ENCODE results near the gene PPP1R7.

The PPP1R7 gene

DNA sequence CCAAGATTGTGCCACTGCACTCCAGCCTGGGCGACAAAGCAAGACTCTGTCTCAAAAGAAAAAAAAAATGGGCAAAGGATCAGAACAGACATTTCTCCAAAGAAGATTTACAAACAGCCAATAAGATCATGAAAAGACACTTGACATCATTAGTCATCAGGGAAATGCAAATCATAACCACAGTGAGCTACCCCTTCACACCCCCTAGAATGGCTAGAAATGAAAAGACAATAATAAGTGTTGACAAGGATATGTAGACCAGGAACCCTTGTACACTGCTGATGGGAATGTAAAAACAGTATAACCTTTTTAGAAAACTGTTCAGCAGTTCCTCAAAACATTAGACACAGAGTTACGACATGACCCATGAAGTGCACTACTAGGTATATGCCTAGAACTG lies 29.8 kb upstream of the PPP1R7 start:
- no peak for DNase-seq (ENCODE audit: low read depth, low spot score)

GRCh38 chr2:241121008-241121407 lies 29.3 kb upstream of the PPP1R7 start:
- DNase-seq (ENCODE audit: low read depth, low spot score) = no peak

DNA sequence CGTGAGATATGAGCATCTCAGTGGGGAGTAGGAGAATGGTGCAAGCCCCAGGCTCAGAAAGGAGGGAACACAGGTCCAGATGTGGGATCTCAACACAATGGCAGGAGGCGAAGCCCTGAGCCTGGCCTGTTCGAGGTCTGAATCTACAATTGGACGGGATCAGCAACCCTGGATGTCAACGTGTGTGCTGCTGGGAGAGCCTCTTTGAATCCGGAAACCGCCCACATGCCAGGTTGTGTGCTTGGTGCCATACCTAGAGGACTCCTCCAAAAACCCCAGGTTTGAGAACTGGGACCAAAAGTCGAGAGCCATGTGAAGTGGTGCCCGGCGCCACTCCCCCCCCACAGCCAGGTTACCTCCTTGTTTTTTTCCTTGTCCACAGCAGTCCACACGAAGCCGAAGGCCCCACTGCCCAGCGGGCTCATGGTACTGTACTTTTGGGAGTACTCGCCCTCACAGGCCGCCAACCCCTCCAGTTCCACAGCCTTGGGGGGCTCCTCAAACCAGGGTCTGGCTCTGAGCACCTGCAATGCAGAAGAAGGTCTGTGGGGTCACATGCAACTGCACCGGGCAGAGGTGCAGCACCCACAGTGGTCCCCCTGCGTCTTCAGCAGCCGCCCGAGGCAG lies 27.8 kb upstream of the PPP1R7 start:
- DNase-seq (ENCODE audit: low read depth, low spot score) = no peak

DNA sequence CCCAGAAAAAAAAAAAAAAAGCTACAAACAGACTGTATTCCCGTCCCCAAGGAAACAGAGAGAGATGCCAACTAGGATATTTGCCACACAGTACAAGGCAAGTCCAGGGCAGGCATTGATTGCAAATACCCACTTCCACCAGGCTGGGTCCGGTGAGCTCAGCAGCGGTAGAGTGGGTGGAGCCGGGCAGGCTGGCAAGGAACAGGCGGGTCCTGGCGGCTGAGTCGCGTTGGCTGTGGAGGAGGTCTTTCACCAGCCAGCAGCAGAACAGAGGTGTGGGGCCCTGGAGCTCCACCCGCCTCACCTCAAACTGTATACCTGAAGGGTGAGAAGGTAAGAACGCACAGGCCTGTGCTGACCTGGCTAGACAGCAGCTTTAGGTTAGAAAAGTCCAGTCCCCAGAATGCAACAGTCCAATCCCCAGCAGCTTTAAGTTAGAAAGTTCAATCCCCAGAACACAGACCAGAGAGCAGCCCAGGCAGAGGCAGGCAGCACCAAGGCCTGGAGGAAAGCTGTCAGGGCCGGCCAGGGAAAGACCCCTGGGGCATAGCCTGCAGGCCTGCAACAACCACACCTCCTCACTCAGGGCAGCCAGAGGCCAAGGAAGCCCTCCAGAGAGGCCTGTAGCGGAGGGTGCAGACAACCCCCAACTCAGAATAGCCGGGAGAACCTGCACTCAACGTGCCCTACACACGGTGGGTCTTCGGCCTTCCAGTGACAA lies 26.3 kb upstream of the PPP1R7 start:
- peak; percentile 27 for DNase-seq (ENCODE audit: low read depth, low spot score)

DNA sequence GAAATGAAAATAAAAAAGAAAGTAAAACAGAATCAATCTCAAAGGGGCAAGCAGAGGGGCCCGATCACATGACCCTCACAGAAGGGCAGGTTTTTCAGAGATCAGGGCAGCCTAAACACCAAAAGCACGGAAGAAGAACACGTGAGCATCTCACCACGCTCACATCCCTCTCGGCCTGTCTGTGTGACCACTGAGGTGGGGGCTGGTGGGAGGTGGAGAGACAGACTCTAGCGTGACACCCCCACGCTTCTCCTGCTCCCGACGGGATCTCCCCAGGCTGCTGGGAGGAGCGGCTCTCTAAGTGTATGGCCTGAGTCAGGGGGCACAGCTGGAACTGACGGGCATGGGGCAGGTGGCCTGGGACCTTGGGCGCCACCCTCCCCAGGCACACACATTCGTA lies 24.6 kb upstream of the PPP1R7 start:
- DNase-seq (ENCODE audit: low read depth, low spot score) = no peak

GRCh38 chr2:241126201-241126611 lies 24.1 kb upstream of the PPP1R7 start:
- DNase-seq (ENCODE audit: low read depth, low spot score) = no peak

- no peak for DNase-seq (ENCODE audit: low read depth, low spot score)
Measured at GRCh38 chr2:241126771-241127202, 23.5 kb upstream of the PPP1R7 start.

DNA sequence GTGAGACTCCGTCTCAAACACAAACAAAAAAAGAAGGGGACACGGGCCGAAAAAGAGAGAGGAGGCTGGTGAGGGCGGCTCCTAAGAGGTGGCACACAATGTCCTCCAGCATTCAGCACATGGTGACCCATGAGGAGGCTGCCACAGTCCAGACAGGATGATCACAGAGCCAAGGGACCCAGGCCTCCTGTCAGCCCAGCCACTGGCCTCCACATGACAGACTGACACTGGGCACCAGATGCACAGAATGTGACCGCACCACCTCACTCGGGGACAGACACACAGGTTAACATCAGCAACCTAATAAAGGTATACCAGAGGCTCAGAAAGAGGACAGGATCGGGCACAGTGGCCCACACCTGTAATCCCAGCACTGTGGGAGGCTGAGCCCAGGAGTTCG lies 22.0 kb upstream of the PPP1R7 start:
- no peak for DNase-seq (ENCODE audit: low read depth, low spot score)

DNA sequence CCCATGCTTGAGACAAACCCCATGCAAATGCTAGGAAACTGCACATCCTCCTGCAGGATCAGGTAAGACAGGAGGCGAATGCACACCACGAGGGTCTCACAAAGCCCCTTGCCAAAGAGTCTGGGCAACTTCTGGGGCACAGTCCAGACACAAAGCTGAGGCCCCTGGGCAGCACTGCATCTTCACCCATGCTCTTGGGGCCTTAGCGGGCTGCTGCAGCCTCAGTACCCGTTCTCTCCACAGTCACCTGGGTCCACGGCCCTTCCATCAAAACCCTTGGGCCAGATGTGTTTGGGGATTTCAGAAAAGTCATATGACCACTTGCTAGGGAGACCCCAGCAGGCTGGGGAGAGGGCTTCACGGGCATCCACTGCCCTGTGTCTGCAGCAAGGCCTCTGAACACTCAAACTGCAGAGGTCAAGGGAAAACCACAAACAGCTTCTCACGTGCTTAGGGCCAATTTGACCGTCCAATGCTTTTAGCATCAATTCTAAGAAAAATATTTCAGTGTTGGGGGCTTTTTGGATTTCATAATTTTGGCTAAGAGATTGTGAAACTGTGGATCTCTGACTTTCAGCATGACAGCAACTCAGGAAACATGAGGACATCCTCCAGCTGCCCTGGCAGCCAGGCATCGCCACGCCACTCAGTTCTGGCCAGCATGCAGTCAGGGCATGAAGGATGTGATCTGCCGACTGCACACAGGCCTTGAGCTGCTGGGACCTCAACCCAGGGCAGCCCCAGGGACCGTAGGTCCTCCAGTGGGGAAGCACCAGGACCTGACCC lies 21.0 kb upstream of the PPP1R7 start:
- no peak for DNase-seq (ENCODE audit: low read depth, low spot score)

GRCh38 chr2:241130316-241130715 lies 20.0 kb upstream of the PPP1R7 start:
- no peak for DNase-seq (ENCODE audit: low read depth, low spot score)

DNA sequence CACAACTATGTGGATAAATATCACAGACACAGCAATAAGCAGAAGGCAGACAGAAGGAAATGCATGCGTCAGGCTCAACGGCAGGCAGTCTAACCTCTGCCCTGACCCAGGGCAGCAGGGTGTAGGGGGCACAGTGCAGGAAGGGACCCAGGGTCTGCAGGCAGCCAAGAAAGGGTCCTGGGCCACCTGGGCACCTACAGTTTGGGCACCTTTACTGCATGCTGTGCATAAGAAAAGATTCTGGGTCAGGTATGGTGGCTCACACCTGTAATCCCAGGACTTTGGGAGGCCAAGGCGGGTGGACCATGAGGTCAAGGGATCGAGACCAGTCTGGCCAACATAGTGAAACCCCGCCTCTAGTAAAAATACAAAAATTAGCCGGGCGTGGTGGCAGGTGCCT lies 18.7 kb upstream of the PPP1R7 start:
- no peak for DNase-seq (ENCODE audit: low read depth, low spot score)

DNA sequence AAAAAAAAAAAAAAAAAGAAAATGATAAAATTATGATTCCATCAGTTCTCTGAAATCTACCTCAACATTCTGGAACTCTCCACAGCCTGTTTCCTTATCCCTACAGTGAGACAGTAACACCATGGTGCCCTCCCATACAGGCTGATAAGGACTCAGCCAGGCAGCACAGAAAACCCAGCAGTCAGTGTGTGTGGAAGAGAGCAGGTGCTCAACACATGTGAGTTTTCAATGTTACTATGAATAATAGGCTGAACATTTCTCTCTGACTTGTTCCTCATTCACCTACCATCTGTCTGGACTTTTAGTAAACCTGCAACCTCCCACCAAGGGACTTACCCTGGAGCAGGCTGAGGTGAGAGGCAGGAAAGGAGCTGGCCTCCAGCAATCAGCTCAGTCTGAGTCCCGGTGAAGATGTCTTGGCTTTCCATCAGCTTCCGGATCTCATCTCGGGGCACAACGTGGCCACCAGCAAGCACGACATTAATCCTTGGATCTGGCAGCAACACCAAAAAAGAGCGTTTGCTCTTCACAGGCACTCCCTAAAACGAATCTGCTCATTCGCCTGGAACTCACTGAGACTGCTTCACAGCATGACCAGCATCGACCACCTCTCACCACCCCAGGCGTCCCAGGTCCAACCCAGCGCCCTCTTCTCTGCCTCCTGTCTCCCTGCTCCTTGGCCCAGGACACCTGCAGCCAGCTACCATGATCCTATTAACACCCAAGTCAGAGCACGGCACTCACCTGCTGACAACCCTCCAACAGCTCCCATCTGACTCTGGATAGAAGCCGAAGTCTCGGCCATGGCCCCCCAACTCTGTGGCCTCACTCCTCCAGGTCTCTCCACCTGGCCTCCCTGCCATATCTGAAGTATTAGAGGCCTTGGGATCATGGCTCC lies 17.5 kb upstream of the PPP1R7 start:
- no peak for DNase-seq (ENCODE audit: low read depth, low spot score)

DNA sequence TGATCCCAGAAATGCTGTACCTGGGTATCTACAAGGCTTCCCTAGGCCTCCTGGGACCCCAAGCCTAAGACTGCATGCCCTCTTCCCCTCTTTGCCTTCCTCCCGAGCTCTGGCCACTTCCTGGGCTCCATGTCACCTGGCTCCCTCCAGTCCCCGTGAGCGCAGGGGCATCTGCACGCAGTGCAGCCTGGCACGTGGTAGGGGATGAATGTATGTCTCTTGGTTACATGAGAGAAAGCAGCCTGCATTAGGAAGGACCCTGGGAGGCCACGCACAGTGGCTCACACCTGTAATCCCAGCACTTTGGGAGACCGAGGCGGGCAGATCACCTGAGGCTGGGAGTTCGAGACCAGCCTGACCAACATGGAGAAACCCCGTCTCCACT lies 16.8 kb upstream of the PPP1R7 start:
- no peak for DNase-seq (ENCODE audit: low read depth, low spot score)

GRCh38 chr2:241134711-241135110 lies 15.6 kb upstream of the PPP1R7 start:
- DNase-seq (ENCODE audit: low read depth, low spot score) = no peak

DNA sequence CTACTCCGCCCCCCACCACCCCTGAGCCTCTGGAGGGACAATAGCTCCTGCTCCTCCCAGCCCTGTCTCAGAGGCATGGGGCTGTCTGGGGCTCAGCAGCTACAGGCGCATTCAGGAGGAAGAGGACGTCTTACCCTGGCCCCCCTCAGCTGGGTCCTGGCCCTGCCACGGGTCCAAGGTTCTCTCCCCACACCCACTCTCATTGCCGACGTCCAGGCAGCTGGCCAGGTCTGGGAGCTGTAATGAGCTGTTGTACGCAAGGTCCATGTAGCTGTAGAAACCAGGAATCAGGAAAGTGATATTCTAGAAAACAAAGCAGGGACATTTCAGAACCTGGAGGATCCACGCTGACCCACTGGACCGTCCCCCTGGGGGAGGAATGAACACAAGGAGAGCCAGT lies 14.5 kb upstream of the PPP1R7 start:
- no peak for DNase-seq (ENCODE audit: low read depth, low spot score)

GRCh38 chr2:241136191-241136590 lies 14.1 kb upstream of the PPP1R7 start:
- no peak for DNase-seq (ENCODE audit: low read depth, low spot score)

GRCh38 chr2:241136661-241137260 lies 13.5 kb upstream of the PPP1R7 start:
- no peak for DNase-seq (ENCODE audit: low read depth, low spot score)

DNA sequence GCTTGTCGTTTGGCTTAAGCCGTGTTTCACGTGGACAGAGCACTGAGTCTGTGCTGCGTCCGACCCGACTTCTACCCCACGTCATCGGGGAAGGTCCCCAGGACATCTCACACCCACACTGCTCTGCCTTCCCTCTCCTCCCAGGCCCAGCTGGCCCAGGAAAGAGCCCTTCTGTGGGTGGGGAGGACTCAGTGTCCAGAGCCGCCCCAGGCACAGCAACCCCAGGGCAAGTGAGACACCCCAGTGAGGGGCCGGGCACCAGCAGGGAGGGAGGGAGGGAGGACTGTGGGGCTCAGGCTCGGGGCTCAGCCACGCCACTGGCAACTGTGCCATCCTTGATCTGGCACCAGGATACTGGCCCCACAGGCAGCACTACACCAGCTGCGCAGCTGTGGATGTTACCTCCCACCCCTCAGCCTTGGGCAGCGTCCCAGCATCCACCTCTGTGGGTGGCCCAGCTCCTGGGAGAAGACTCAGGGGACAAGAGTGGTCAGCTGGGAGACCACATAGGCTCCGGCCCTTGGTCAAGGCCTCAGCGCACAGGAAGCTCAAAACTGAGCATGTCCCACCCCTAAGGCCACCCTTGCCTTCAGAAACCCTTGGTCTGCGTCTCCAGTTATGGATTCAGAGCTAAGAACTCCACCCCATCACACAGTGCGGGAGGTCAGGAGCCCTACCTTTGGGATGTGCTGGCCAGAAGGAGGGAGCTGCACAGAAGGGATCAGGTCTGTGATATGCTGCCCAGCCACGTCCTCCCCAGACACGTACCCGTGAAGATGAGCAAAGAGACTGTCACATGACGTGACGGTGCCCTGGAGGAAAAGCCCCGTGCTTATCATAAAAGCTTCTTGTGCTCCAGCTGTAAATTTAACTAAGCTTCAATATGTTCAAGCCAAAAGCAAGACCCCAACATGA lies 12.7 kb upstream of the PPP1R7 start:
- DNase-seq (ENCODE audit: low read depth, low spot score) = no peak

DNA sequence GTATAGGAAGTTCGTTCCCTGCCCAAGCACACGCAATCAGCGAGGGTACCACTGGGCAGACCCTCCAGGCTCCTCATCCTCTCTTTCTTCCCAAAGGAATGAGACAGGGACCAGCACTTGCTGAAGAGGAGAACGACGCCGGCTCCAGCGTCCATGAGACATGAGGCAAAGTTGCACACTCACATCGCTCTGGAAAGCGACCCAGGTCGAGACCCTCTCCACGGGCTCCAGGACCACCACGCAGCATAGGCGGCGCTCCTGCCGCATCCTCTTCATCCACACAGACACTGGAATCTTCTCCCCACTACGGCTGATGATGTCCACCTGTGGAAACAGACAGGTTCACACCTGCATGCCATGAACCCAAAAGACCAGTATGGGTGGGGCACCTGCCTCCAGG lies 11.8 kb upstream of the PPP1R7 start:
- DNase-seq (ENCODE audit: low read depth, low spot score) = no peak
